Neutrophil (primary cell): ENCODE results near the gene ADGRA1.
"Not testable (repeated sequence)": the region's sequence is repeated elsewhere in the genome, so short reads cannot be mapped to it uniquely, and the experiment has no call there.

Experiments used
- H3K27ac ChIP-seq: fragments of 200-600 bp; sonication (generic); 2 replicates; pipeline ENCODE4 v1.5.1; 2016; ENCODE audit warnings: mild to moderate bottlenecking, moderate library complexity
- H3K27me3 ChIP-seq: fragments of 200-600 bp; sonication (generic); 2 replicates; pipeline ENCODE4 v1.6.0; 2016; ENCODE audit warnings: mild to moderate bottlenecking
- H3K36me3 ChIP-seq: fragments of 200-600 bp; sonication (generic); 2 replicates; pipeline ENCODE4 v1.5.1; 2017
- H3K4me1 ChIP-seq, 2 experiments: fragments of 200-600 bp in 1 of 2; sonication (generic) in 1 of 2; 1 replicate in 1 of 2; 2 replicates in 1 of 2; pipeline versions ENCODE4 v1.5.1 to v1.6.1; 2013 to 2016; ENCODE audit warnings: low read depth in 1 of 2, low read length in 1 of 2, mild to moderate bottlenecking in 1 of 2, moderate library complexity in 1 of 2; ENCODE audit not compliant: control insufficient read depth in 1 of 2, insufficient read depth in 1 of 2
- H3K4me3 ChIP-seq, 2 experiments: fragments of 200-600 bp in 1 of 2; sonication (generic) in 1 of 2; 1 replicate in 1 of 2; 2 replicates in 1 of 2; pipeline ENCODE4 v1.5.1; 2013 to 2016; ENCODE audit warnings: low read depth in 1 of 2, low read length in 1 of 2, mild to moderate bottlenecking in 1 of 2, moderate library complexity in 1 of 2
- H3K9me3 ChIP-seq: fragments of 200-600 bp; sonication (generic); 2 replicates; pipeline ENCODE4 v1.5.1; 2016
- CTCF ChIP-seq: fragments of 200-600 bp; sonication (generic); IDR thresholded peaks from 2 replicates; pipeline ENCODE4 v1.5.1; 2016; ENCODE audit warnings: antibody characterized with exemption

The ADGRA1 gene

DNA sequence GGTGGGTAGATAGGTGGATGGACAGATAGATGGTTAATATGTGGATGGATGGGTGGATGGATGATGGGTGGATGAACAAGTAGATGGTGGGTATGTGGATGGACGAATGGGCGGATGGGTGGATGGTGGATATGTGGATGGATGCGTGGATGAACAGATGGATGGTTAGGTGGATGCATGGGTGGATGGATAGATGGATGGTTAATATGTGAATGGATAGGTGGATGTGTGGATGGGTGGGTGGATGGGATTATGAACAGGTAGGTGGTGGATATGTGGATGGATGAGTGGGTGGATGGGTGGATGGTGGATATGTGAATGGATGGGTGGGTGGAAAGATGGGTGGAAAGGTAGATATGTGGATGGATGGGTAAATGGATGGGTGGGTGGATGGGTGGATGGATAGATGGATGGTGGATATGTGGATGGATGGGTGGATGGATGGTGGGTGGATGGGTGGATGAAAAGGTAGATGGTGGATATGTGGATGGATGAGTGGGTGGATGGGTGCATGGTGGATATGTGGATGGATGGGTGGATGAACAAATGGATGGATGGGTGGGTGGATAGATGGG, 87.1 kb downstream of the ADGRA1 start:
- Histone ChIP-seq H3K4me1 (no peaks in the 10 kb centered on the region), H3K4me3 (no peak overlapping the region), H3K27ac (no peak overlapping the region), H3K9me3 (peaks cover 10% of the 10 kb centered on the region), H3K36me3 (no peaks in the 10 kb centered on the region), H3K27me3 (no peaks in the 10 kb centered on the region)
- no peak for TF ChIP-seq CTCF

DNA sequence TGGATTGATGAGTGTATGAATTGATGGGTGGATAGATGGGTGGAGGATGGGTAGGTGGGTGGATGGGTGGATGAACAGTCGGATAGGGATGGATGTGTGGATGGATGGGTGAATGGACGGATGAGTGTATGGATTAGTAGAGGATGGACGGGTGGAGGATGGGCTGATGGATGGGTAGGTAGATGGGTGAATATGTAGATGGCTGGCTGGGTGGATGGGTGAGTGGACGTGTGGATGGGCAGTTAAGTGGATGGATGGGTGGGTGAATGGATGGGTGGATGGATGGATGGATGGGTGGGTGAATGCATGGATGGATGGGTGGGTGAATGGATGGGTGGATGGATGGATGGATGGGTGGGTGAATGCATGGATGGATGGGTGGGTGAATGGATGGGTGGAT, 87.9 kb downstream of the ADGRA1 start:
- H3K9me3 ChIP-seq, H3K27me3 ChIP-seq, H3K4me1 ChIP-seq, H3K4me3 ChIP-seq, H3K27ac ChIP-seq, H3K36me3 ChIP-seq: not testable (repeated sequence)

- no peak for TF ChIP-seq CTCF
- Histone ChIP-seq H3K27me3 (no peaks in the 10 kb centered on the region), H3K27ac (no peak overlapping the region), H3K4me3 (no peak overlapping the region), H3K9me3 (peaks cover 10% of the 10 kb centered on the region), H3K4me1 (no peaks in the 10 kb centered on the region), H3K36me3 (no peaks in the 10 kb centered on the region)
These were observed 88.8 kb downstream of the ADGRA1 start for GRCh38 chr10:133176546-133176945.

GRCh38 chr10:133177380-133178157, 89.8 kb downstream of the ADGRA1 start:
- Histone ChIP-seq H3K9me3 (peaks cover 10% of the 10 kb centered on the region), H3K36me3 (no peaks in the 10 kb centered on the region), H3K27me3 (no peaks in the 10 kb centered on the region), H3K27ac (no peak overlapping the region), H3K4me3 (no peak overlapping the region), H3K4me1 (no peaks in the 10 kb centered on the region)
- TF ChIP-seq CTCF = no peak

DNA sequence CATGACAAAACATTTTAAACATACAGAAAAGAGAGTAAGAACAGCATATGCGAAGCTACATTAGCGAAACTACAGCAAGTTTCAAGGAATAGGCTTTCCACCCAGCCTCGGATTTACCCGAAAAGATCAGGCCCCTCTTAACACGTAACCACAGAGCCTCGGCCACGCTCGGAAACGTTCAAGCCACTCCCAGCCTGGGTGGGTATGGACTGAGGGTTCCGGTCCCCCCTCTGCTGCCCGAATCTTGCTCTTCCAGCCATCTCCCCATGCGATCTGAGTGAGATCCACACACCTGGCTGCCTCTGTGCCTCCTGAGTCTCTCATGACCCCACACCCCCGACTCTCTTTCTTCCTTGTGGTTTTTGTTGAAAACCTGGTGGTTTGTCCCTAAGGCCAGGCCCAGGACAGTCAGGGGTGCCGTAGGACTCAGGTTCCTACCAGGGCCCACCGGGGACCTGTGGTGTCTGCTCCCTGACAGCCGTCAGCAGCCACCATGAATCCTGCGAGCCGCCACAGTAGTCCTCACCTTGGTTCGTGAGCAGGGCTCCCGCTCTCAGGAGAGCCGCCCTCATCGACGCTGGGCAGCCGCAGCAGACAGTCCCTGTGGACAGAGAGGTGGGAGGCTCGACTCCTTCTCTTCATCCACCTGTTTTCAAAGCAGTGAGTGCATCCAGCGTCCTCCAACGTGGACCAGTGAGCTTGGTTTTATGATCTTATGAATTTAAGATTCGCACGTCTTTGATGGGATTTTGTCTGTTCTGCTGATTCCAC, 90.8 kb downstream of the ADGRA1 start:
- Histone ChIP-seq H3K36me3 (no peaks in the 10 kb centered on the region), H3K4me3 (no peak overlapping the region), H3K4me1 (no peaks in the 10 kb centered on the region), H3K27me3 (no peaks in the 10 kb centered on the region), H3K9me3 (peaks cover 10% of the 10 kb centered on the region), H3K27ac (no peak overlapping the region)
- no peak for TF ChIP-seq CTCF

DNA sequence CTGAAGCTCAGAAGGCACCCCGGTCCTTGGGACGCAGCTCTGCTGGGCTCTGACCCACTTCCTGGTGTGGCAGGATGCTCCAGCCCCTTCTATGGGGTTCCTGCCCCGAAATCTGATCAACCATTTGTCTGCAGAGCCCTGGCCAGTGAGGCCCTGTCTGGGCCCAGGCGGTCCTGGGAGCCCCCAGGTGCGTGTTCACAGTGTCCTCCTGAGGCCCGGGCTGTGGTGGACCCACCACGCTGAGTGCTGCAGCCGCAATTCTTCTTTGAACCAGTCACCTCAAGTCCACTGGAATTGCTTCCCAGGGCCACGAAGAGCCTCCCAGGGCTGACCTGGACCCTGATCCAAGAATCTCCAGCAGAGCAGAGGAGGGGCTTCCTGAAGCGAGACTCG, 91.4 kb downstream of the ADGRA1 start:
- Histone ChIP-seq H3K4me1 (no peaks in the 10 kb centered on the region), H3K27me3 (no peaks in the 10 kb centered on the region), H3K36me3 (no peaks in the 10 kb centered on the region), H3K4me3 (no peak overlapping the region), H3K27ac (no peak overlapping the region), H3K9me3 (peaks cover 5% of the 10 kb centered on the region)
- TF ChIP-seq CTCF = no peak
